Measurements from ENCODE around the gene RAD9A.

Gene RAD9A

GRCh38 chr11:67357831-67358670 lies 33.7 kb upstream of the RAD9A start:
- no peak for DNase-seq

DNA sequence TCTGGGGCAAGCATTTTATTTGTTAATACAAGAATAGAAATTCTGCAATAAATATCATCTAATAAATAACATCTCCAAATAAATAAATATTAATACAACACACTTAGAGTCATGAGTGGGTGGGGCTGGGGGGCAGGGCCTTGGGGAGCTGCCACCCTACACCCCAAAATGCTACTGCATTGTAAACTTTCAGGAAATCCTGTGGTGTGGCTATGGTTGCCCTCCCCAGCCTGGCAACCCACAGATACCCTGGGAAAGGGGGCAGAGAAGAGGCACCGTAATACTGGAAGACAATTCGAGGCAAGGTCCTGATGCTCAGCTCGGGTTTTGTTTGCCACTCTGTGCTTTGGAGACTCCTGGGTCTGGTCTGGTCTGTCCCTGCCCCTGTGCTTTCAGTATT lies 27.6 kb upstream of the RAD9A start:
- no peak for DNase-seq

- DNase-seq = no peak
Observed at GRCh38 chr11:67364783-67365722, 26.7 kb upstream of the RAD9A start.

- no peak for DNase-seq
Observed at GRCh38 chr11:67365736-67366444, 25.9 kb upstream of the RAD9A start.

DNA sequence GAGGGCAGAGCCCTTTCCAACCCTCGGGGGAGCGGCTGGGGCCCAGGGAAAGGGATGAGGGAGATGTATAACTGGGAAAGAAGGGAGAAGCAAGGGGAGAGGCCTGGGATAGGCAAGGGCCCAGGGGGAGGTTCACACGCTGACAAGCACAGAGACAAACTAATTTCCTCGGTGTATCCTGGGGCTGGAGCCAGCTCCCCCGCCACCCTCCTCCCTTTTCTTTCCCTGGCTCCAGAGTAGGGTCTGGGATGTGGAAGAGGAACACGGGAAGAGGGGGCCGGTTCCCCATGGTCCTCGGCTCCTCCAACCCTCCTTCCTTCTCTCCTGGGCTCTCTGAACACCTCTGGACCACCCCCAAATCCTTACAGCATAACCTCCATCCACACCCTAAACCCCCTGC lies 25.2 kb upstream of the RAD9A start:
- no peak for DNase-seq

DNA sequence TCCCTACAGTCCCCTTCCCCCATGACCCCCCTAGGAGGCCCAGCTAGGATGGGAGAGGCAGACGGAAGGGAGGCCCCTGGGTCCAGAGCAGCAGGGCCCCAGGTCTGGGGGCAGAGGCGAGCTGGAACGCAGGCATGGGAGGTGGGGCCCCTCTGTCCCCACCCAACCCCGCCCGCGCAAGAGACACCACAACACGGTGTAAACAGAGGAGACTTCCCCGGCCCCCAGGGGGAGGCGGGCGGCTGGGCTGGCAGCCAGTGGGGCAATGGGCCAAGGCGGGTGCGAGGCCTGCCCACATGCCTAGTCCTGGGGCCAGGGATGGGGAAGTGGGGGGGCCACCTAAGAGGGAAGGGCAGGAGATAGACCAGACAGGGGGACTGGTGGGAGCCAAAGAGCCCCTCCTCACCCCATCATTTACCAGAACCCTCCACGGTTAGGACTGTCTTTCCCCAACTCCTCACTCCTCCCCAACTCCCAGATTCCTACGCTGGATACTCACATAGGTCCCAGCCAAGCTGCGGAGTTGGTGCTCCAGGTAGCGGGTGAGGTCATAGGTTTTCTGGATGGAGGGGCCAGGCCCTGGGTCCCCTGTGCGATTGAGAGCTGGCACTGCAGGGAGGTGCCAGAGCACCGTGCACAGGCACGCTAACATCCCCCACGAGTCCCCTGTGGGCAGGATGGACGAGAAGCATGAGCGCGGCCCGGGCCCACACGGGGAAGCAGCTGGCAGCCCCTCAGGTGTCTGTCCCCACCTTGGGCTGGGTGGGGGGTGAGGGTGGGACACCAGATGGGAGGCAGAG lies 24.6 kb upstream of the RAD9A start:
- DNase-seq = no peak

DNA sequence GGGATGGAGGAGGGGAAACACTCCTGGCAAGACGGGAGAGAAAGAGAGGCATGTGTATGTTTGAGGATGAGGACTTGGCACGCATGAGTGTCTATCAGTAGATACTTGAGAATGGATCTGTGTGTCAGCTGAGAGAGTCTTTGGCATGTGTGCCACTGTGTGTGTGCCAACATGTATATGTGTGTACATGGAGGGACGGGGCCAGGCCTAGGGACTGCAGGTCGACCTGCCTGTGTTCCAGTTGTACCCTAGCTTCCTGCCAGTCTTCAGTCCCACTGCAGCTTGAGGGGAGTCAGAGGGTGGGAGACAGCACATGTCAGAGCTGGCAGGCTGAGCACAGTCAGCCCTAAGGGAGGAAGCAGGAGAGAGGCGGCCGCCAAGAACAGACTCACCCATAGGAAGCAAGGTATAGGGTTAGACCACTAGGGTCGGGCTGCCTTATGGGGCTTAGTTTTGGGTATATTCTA lies 24.0 kb upstream of the RAD9A start:
- DNase-seq = no peak

DNA sequence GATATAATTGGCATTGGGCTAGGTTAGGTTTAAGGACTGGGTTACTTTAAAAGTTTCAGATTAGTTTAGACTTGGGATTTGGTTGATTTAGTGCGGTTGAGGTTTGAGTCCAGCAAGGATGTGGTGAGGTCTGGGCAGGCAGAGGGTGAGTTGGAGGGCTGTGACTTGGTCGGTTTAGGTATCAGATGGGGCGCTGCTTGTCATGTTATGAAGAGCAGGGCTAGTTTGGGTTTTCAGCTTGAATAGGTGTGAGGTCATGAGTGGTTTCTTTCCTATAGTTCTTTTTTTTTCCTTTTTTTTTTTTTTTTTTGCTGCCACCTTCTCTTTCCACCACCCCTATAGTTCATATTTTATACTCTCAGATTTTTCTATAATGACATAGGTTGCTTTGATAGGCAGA lies 23.2 kb upstream of the RAD9A start:
- no peak for DNase-seq

- no peak for DNase-seq
Observed at GRCh38 chr11:67369275-67369674, 22.5 kb upstream of the RAD9A start.

DNA sequence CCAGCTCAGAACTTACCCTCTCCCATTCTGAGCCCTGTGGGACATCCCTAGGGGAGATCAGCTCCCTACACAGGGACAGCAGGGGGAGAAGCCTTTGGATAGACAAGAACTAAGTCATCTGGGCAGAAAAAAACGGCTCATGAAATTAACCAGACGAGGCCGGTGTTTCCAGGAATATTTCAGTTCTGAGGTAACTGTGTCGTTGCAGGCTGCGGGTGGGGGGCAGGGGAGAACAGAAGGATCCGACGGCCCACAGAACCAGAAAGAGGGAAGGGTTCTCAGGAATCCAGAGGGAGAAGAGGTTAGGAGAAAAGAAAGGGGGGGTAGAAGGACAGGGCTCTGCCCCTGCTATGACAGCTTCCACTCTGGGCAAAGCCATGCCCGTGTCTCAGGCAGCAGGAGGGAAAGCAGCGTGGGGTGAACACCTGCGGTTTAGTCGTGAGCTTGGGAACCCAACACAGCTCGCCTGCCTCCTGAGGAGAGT lies 21.9 kb upstream of the RAD9A start:
- no peak for DNase-seq

DNA sequence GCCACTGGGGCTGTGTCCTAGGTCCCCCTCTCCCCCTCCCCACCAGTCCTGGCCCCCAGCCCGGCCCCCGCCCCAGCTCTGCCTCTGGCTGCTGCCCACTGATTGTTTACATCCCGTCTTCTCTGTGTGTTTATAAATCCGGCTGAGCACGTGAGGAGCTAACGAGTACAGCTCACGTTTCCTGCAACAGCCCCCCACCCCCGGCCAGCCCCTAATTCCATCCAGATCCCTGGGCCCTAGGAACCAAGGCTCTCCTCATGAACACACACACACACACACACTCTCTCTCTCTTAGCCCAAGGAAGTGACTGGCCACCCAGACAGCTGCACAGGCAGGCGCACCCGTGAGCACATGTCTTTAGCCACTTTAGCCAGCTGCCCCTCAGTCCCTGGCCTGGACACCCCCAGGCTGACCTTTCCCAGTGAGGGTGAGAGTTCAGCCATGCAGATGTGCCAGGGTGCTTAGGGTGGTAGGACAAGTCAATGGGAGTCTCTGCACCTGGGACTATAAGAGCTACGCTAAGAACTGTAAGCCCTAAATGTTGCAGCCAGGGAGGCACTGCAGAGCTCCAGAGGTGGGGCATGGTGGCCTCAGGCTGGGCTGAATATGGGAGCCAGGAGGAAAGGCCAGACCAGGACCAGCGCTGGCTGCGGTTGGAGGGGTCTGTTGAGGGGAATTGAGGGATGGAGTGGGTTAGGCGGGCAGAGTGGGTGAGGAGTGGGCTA lies 21.3 kb upstream of the RAD9A start:
- no peak for DNase-seq

DNA sequence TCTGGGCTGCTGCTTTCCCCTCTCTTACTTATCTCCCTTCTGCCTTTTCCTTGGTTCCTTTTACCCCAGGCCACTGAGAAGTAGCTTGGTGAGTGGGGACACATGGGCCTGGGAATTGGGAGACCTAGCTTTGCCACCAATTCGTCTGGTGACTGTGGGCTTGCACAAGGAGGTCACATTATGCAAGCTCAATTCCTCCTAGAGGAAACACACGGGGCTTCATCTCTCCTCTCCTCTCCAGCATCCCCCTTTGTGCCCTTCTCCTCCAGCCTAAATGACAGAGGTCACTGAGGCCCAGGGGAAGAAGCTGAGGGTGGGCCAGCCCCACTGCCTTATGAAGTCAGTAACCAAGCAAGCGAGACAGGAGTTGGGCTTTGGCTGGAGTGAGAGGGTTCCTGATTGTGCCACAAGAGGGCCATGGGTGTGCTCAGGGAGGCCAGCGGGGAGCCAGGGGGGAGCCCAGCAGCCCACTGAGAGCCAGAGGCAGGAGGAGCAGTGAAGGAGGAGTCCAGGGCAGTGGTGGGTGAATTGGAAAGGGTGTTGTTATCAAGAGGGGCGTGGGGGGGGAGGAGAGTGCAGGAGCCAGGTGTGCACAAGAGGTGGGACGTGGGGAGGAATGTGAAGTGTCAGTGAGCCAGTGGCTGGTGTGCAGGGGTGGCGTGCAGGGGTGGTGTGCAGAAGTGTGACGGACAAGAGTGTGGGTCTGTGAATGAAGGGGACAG lies 20.4 kb upstream of the RAD9A start:
- peak in 1 of 14 donors; percentile 22 for DNase-seq

GRCh38 chr11:67371911-67372320 lies 19.9 kb upstream of the RAD9A start:
- no peak for DNase-seq

- peak in 1 of 14 donors; percentile 43 for DNase-seq
Observed at GRCh38 chr11:67372321-67372992, 19.3 kb upstream of the RAD9A start.

DNA sequence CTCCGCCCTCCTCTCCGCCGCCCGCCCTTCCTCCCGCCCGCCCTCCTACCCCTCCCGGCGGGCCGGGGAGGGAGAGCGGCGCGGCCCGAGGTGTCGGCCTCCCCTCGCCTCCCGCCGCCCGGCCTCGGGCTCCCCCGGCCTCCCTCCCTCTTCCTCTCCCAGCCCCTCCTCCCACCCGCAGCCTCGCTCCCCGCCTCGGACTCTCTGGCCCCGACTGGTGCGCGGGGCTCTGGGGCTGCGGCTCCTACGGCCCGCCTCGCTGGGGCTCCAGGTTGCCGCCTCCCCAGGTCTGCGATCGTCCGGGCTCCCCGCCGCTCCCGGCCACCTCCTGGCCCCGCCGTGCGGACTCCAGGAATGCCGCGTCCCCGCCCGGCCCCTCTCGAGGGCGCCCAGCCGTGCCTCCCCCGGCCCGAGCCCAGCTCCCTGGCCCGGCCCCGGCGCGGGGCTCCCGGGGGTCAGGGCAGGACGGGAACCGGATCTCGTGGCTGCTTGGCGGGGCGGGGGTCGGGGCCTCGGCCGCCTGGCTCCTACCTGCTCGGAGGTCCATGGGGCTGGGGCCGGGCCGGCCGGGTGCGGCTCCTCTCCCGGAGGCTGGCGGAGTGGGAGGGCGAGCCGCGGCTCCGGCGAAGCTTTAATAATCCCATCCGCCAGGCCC lies 18.7 kb upstream of the RAD9A start, which contains the start of gene CLCF1:
CLCF1 (minus strand) TSS at position 606 of the 655 bp plus-strand sequence; CDS start at position 547, 59 bp downstream.
- peak in 3 of 14 donors; percentile 33 to 42 (median 35) for DNase-seq

- DNase-seq = peak in 8 of 14 donors; percentile 26 to 87 (median 47)
Observed at GRCh38 chr11:67373648-67374570, 17.9 kb upstream of the RAD9A start.

DNA sequence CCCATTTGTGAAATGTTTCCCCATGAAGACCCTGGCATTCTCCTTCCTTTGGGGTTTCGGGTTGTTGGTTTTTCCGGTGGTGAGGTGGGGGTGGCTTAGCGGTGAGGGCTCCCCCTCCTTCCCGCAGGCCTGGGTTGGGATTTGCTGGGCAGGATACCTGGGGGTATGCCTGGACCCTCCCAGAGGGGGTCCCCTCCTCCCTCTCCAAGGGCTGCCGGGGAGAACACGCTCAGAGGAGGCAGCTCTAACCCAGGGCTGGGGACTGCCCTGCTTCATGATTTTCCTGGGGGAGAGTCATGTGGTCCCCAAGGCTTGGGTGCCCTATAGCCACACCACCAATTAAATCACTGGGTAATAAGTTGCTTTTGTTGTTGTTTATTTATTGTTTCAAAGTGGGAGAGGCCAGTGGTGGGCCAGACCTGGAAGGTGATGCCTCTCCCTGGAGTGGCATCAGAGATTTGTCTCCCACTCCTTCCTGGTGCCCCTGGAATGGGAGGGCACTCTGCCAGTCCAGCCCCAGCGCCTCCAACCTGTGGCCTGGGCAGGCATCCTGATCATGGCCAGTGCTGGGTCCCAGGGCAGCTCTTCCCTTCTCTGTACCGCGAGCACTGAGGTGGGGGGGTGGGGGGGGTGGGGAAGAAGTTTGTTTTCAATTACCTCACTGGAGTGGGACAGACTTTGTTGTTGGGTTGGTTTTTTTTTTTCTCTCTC lies 17.1 kb upstream of the RAD9A start:
- DNase-seq = no peak

Data from C1 segment of cervical spinal cord (tissue), 14 donors.